Measurements from ENCODE around the gene FTSJ1.
"Not testable (repeated sequence)": the region's sequence is repeated elsewhere in the genome, so short reads cannot be mapped to it uniquely, and the experiment has no call there.

FTSJ1 gene

GRCh38 chrX:48498374-48498809 lies 22.4 kb downstream of the FTSJ1 start:
- DNase-seq, result no peak

- no peak for DNase-seq
These were observed 28.3 kb downstream of the FTSJ1 start for GRCh38 chrX:48504261-48504660.

GRCh38 chrX:48505481-48505880 lies 29.5 kb downstream of the FTSJ1 start:
- DNase-seq, result no peak

- no peak for DNase-seq
These were observed 31.2 kb downstream of the FTSJ1 start for GRCh38 chrX:48507246-48507645.

GRCh38 chrX:48508400-48509244 lies 32.6 kb downstream of the FTSJ1 start, which contains the start of gene PORCN:
Gene PORCN, plus strand, starts transcription at chrX:48508992. Its CDS starts 829 bp downstream, at chrX:48509821.
- DNase-seq, result peak; percentile 80 to 84

GRCh38 chrX:48509245-48509590 lies 33.2 kb downstream of the FTSJ1 start:
- no peak for DNase-seq

GRCh38 chrX:48509619-48510018 lies 33.6 kb downstream of the FTSJ1 start:
- DNase-seq, result no peak

DNA sequence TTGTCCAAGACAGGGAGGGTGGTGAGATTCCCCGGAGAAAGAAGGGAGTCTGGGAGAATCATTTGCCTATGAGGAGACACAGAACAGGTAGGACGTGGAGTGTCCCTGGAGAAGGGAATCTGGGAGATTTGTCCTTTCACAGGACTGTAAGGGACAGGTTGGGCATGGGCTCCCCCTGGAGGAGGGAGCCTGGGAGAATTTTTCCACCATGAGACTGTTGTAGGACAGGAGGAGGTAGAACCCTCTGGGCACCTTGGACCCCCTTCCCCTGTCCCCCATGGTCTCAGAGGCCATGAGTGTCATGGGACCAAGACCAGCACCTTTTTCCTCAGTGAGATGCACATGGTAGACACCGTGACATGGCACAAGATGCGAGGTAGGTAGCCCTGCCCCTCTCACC lies 35.6 kb downstream of the FTSJ1 start:
- DNase-seq, result no peak

DNA sequence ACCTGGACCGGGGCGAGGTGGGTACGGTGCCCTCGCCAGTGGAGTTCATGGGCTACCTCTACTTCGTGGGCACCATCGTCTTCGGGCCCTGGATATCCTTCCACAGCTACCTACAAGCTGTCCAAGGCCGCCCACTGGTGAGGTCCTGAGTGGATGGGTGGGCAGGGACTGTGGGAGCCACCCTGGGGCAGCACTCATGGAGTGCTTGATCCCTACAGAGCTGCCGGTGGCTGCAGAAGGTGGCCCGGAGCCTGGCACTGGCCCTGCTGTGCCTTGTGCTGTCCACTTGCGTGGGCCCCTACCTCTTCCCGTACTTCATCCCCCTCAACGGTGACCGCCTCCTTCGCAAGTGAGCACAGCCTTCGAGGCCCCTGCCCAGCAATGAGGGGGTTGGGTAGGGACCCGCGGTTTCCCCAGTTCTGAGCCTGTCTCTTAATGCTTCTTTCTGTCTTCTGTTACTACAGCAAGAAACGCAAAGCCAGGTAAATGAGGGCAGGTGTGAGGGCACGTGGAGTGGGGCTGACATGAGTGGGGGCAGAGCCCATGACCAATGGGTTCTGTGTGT lies 36.5 kb downstream of the FTSJ1 start:
- DNase-seq, result no peak

GRCh38 chrX:48513670-48514069 lies 37.7 kb downstream of the FTSJ1 start:
- DNase-seq, result no peak

DNA sequence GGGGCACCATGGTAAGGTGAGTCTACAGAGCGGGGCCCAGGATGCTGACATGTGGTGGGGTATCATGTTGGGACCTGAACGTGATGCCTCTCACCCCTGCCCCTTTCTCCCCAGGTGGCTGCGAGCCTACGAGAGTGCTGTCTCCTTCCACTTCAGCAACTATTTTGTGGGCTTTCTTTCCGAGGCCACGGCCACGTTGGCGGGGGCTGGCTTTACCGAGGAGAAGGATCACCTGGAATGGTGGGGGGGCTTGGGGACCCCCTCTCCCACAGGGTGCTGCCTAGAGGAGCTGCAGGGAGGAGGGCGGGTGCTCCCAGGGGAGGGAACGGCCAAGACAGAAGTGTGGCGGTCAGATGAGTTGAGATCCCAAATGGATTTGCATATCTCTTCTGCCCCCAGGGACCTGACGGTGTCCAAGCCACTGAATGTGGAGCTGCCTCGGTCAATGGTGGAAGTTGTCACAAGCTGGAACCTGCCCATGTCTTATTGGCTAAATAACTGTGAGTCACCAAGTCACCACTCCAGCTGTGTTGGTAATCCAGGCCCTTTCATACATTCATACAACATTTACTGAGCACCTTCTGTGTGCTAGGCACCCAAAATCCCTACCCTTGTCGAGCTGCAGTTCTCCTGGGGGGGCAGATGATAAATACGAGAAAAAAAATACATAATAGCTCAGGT lies 38.3 kb downstream of the FTSJ1 start:
- DNase-seq, result no peak

- DNase-seq, result no peak
These were observed 39.0 kb downstream of the FTSJ1 start for GRCh38 chrX:48514868-48515460.

GRCh38 chrX:48515842-48516241 lies 39.8 kb downstream of the FTSJ1 start:
- DNase-seq, result no peak

- no peak for DNase-seq
These were observed 40.3 kb downstream of the FTSJ1 start for GRCh38 chrX:48516285-48516684.

- DNase-seq, result no peak
These were observed 41.0 kb downstream of the FTSJ1 start for GRCh38 chrX:48516987-48517386.

DNA sequence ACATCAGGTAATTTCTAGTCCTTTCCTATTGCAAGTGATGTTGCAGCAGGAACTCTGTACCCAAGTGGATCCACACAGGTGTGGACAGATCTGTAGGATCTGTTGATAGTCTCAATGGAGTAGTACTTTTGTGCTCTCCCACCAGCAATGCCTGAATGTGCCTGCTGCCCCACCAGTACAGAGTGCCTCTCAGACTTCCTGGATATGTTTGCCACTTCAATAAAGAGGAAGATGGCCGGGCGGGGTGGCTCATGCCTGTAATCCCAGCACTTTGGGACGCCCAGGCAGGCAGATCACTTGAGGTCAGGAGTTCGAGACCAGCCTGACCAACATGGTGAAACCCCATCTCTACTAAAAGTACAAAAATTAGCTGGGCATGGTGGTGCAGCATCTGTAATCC lies 43.5 kb downstream of the FTSJ1 start:
- DNase-seq, result not testable (repeated sequence)

- no peak for DNase-seq
These were observed 44.5 kb downstream of the FTSJ1 start for GRCh38 chrX:48520455-48520854.

GRCh38 chrX:48520976-48521352 lies 45.0 kb downstream of the FTSJ1 start:
- no peak for DNase-seq

- DNase-seq, result peak; percentile 95
These were observed 45.6 kb downstream of the FTSJ1 start, which contains the start of gene EBP for GRCh38 chrX:48521353-48522243. Gene EBP, plus strand, starts transcription at chrX:48521808. Its CDS starts 1,964 bp downstream, at chrX:48523772.

GRCh38 chrX:48522291-48522690 lies 46.3 kb downstream of the FTSJ1 start:
- DNase-seq, result no peak

DNA sequence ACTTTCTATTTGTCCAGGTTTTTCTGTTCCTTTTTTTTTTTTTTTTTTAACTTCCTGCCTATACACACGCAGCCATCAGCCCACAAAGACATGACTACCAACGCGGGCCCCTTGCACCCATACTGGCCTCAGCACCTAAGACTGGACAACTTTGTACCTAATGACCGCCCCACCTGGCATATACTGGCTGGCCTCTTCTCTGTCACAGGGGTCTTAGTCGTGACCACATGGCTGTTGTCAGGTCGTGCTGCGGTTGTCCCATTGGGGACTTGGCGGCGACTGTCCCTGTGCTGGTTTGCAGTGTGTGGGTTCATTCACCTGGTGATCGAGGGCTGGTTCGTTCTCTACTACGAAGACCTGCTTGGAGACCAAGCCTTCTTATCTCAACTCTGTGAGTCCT lies 47.7 kb downstream of the FTSJ1 start:
- no peak for DNase-seq

DNA sequence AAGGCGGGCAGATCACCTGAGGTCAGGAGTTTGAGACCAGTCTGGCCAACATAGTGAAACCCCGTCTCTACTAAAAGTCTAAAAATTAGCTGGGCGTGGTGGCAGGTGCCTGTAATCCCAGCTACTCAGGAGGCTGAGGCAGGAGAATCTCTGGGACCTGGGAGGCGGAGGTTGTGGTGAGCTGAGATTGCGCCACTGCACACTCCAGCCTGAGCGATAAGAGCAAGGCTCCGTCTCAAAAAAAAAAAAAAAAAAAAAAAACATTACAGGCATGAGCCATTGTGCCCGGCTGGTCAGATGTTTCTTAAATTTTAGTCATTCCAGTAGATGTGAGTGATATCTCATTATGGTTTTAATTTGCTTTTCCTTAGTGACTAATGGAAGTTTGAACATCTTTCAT lies 49.9 kb downstream of the FTSJ1 start:
- not testable (repeated sequence) for DNase-seq

Data from activated CD4-positive, alpha-beta T cell treated with anti-CD3 and anti-CD28 coated beads, Interleukin-2, amount 50 U/mL, for 48 hours (primary cell).